H9 (cell line): ENCODE results near the gene PDE3A. TPM values are rescaled to one million over a fixed set of nuclear protein-coding genes. Genes with fewer than 3 reads are reported as not detected.

ENCODE experiments used
- DNase-seq: peaks from one replicate; pipeline ENCODE4 v3.0.0-alpha.2; 2017
- H2AFZ ChIP-seq: one replicate; pipeline ENCODE4 v1.6.1; 2013; ENCODE audit warnings: mild to moderate bottlenecking, low read length, control low read depth, moderate library complexity
- H2AK5ac ChIP-seq: 2 replicates; pipeline ENCODE4 v1.6.1; 2013; ENCODE audit warnings: low read length, control low read depth, mixed read lengths; ENCODE audit not compliant: insufficient read length
- H2BK120ac ChIP-seq: one replicate; pipeline ENCODE4 v1.6.1; 2013; ENCODE audit warnings: low read depth, mild to moderate bottlenecking, low read length, control low read depth, inconsistent platforms; ENCODE audit not compliant: poor library complexity, severe bottlenecking
- H2BK12ac ChIP-seq: 2 replicates; pipeline ENCODE4 v1.6.1; 2013; ENCODE audit warnings: low read length, control low read depth, mixed read lengths, low read depth; ENCODE audit not compliant: insufficient read length
- H2BK15ac ChIP-seq: 2 replicates; pipeline ENCODE4 v1.6.1; 2013; ENCODE audit warnings: low read depth, low read length, control low read depth
- H2BK20ac ChIP-seq: one replicate; pipeline ENCODE4 v1.6.1; 2013; ENCODE audit warnings: low read depth, mild to moderate bottlenecking, low read length, control low read depth, inconsistent platforms; ENCODE audit not compliant: poor library complexity, severe bottlenecking
- H2BK5ac ChIP-seq: 2 replicates; pipeline ENCODE4 v1.6.1; 2013; ENCODE audit warnings: low read length, control low read depth, mixed read lengths; ENCODE audit not compliant: insufficient read length
- H3K14ac ChIP-seq: 2 replicates; pipeline ENCODE4 v1.6.1; 2013; ENCODE audit warnings: low read length, control low read depth; ENCODE audit not compliant: insufficient read depth
- H3K18ac ChIP-seq: 2 replicates; pipeline ENCODE4 v1.6.1; 2013; ENCODE audit warnings: low read depth, mild to moderate bottlenecking, mixed read lengths, low read length, control low read depth; ENCODE audit not compliant: insufficient read length
- H3K23ac ChIP-seq: 2 replicates; pipeline ENCODE4 v1.6.1; 2013; ENCODE audit warnings: low read length, control low read depth, mixed read lengths, low read depth; ENCODE audit not compliant: insufficient read length
- H3K23me2 ChIP-seq: 2 replicates; pipeline ENCODE4 v1.6.1; 2013; ENCODE audit warnings: low read depth, mild to moderate bottlenecking, mixed read lengths, low read length, control low read depth; ENCODE audit not compliant: insufficient read length, poor library complexity, severe bottlenecking
- H3K27ac ChIP-seq: 2 replicates; pipeline ENCODE4 v1.5.1; 2013; ENCODE audit warnings: low read length, control low read depth, mixed read lengths, low read depth; ENCODE audit not compliant: insufficient read length
- H3K27me3 ChIP-seq: 2 replicates; pipeline ENCODE4 v1.6.1; 2013; ENCODE audit warnings: low read length, control low read depth, inconsistent platforms; ENCODE audit not compliant: insufficient read depth
- H3K4ac ChIP-seq: 2 replicates; pipeline ENCODE4 v1.6.1; 2013; ENCODE audit warnings: low read depth, mild to moderate bottlenecking, control low read depth, inconsistent platforms, low read length, moderate library complexity
- H3K4me1 ChIP-seq: 2 replicates; pipeline ENCODE4 v1.6.1; 2013; ENCODE audit warnings: low read length, control low read depth, inconsistent platforms; ENCODE audit not compliant: insufficient read depth
- H3K4me2 ChIP-seq: 2 replicates; pipeline ENCODE4 v1.6.1; 2013; ENCODE audit warnings: low read length, control low read depth, mixed read lengths; ENCODE audit not compliant: insufficient read length, insufficient read depth
- H3K56ac ChIP-seq: 2 replicates; pipeline ENCODE4 v1.6.1; 2013; ENCODE audit warnings: low read depth, mild to moderate bottlenecking, mixed read lengths, low read length, control low read depth; ENCODE audit not compliant: insufficient read length
- H3K79me1 ChIP-seq: 2 replicates; pipeline ENCODE4 v1.6.1; 2013; ENCODE audit warnings: low read depth, mild to moderate bottlenecking, moderate library complexity, low read length, control low read depth, inconsistent platforms; ENCODE audit not compliant: insufficient read depth, poor library complexity, severe bottlenecking
- H3K79me2 ChIP-seq: 2 replicates; pipeline ENCODE4 v1.6.1; 2013; ENCODE audit warnings: low read length, control low read depth, inconsistent platforms; ENCODE audit not compliant: insufficient read depth
- H3K9ac ChIP-seq: 2 replicates; pipeline ENCODE4 v1.6.1; 2013; ENCODE audit warnings: low read length, control low read depth, mixed read lengths; ENCODE audit not compliant: insufficient read length; ENCODE audit errors: extremely low read depth
- H3K9me3 ChIP-seq: one replicate; pipeline ENCODE4 v1.6.1; 2013; ENCODE audit warnings: low read depth, low read length, inconsistent platforms; ENCODE audit not compliant: control insufficient read depth
- H3T11ph ChIP-seq: one replicate; pipeline ENCODE4 v1.6.1; 2013; ENCODE audit warnings: mild to moderate bottlenecking, low read length, control low read depth, inconsistent platforms
- H4K20me1 ChIP-seq: one replicate; pipeline ENCODE4 v1.6.1; 2013; ENCODE audit not compliant: control insufficient read depth, insufficient read length, insufficient read depth
- H4K5ac ChIP-seq: 2 replicates; pipeline ENCODE4 v1.6.1; 2013; ENCODE audit warnings: low read depth, mild to moderate bottlenecking, mixed read lengths, low read length, control low read depth; ENCODE audit not compliant: insufficient read length
- H4K8ac ChIP-seq: replicated peaks from 2 replicates; pipeline ENCODE4 v1.6.1; 2013; ENCODE audit warnings: low read length, control low read depth, mixed read lengths, low read depth; ENCODE audit not compliant: insufficient read length
- H4K91ac ChIP-seq: 2 replicates; pipeline ENCODE4 v1.6.1; 2013; ENCODE audit warnings: low read depth, mild to moderate bottlenecking, moderate library complexity, mixed read lengths, low read length, control low read depth; ENCODE audit not compliant: insufficient read length
- H3K27ac Mint-ChIP-seq, 3 experiments: 2 replicates in 2 of 3; 3 replicates in 1 of 3; pipeline ENCODE4 v1.8.0; 2020 to 2021; ENCODE audit warnings: mixed read lengths in 3 of 3, mild to moderate bottlenecking in 1 of 3, moderate library complexity in 1 of 3
- H3K27me3 Mint-ChIP-seq: 2 replicates; pipeline ENCODE4 v1.8.0; 2021; ENCODE audit warnings: low read depth, mild to moderate bottlenecking, moderate library complexity, mixed read lengths
- H3K36me3 Mint-ChIP-seq, 3 experiments: 2 replicates in 2 of 3; 3 replicates in 1 of 3; pipeline ENCODE4 v1.8.0; 2020 to 2021; ENCODE audit warnings: low read depth in 3 of 3, mixed read lengths in 3 of 3; ENCODE audit not compliant: insufficient read depth in 1 of 3
- H3K4me1 Mint-ChIP-seq, 2 experiments: 2 replicates each; pipeline ENCODE4 v1.8.0; 2020; ENCODE audit warnings: mixed read lengths in 2 of 2
- H3K4me3 Mint-ChIP-seq, 2 experiments: 2 replicates in 1 of 2; 3 replicates in 1 of 2; pipeline ENCODE4 v1.8.0; 2020 to 2021; ENCODE audit warnings: mild to moderate bottlenecking in 2 of 2, mixed read lengths in 2 of 2, moderate library complexity in 1 of 2
- H3K9me3 Mint-ChIP-seq, 2 experiments: 2 replicates in 1 of 2; 3 replicates in 1 of 2; pipeline ENCODE4 v1.8.0; 2020; ENCODE audit warnings: mild to moderate bottlenecking in 2 of 2, mixed read lengths in 2 of 2, moderate library complexity in 1 of 2
- CTCF ChIP-seq: fragments of 200-600 bp; sonication (generic); conservative IDR thresholded peaks from 3 replicates; pipeline ENCODE4 v1.8.0; 2021; ENCODE audit warnings: antibody characterized with exemption, mild to moderate bottlenecking
- WGBS: extraction: QIAGEN DNeasy Blood & Tissue Kit; methylation state at CpG from one replicate; pipeline ENCODE4 v1.1.7; 2013; ENCODE audit warnings: missing lambda C conversion rate, low lambda C conversion rate, mixed read lengths; ENCODE audit not compliant: insufficient read length; ENCODE audit errors: extremely low coverage; 5-methylcytosine and 5-hydroxymethylcytosine counted together
- total RNA-seq: library from RNA; stranded (reverse); gene quantifications from 2 replicates; pipeline ENCODE4 v1.2.1, GENCODE V29; 2021

PDE3A gene
- total RNA-seq, 1 experiment from 2014 or later, result 3.0 TPM

GRCh38 chr12:20451761-20452160 lies 83.4 kb downstream of the PDE3A start:
- H3K4me1 ChIP-seq, result peaks cover 2% of the 10 kb centered on the region; the same call in 1 of the 2 replicates
- no peak overlapping the region for H4K91ac ChIP-seq
- H3K56ac ChIP-seq, result no peak overlapping the region
- no peak overlapping the region for H2AFZ ChIP-seq
- H3K27me3 ChIP-seq, result no peaks in the 10 kb centered on the region
- H3K4ac ChIP-seq, result no peak overlapping the region
- peaks cover 57 to 59% of the 10 kb centered on the region in 2 experiments for H3K4me1 Mint-ChIP-seq
- H3K9me3 ChIP-seq, result no peaks in the 10 kb centered on the region
- no peak overlapping the region for H2BK20ac ChIP-seq
- no peak overlapping the region for H2BK15ac ChIP-seq
- H3K4me3 Mint-ChIP-seq, result no peak overlapping the region
- no peak overlapping the region for H3K14ac ChIP-seq
- TF ChIP-seq CTCF, result no peak
- no peaks in the 10 kb centered on the region; a peak in 1 of 7 replicates for H3K36me3 Mint-ChIP-seq
- no peaks in the 10 kb centered on the region for H3K9me3 Mint-ChIP-seq
- H3K4me2 ChIP-seq, result no peak overlapping the region
- no peaks in the 10 kb centered on the region for H3K27me3 Mint-ChIP-seq
- no peak for DNase-seq
- no peak overlapping the region for H3K27ac ChIP-seq
- H3K9ac ChIP-seq, result no peak overlapping the region
- H3K23ac ChIP-seq, result no peak overlapping the region
- no peak overlapping the region for H3T11ph ChIP-seq
- H4K5ac ChIP-seq, result no peak overlapping the region
- no peaks in the 10 kb centered on the region for H3K79me1 ChIP-seq
- H2BK5ac ChIP-seq, result no peak overlapping the region
- no CpG with 5 or more reads among the region's 3 CpGs for WGBS
- H3K23me2 ChIP-seq, result no peaks in the 10 kb centered on the region
- H3K27ac Mint-ChIP-seq, result no peak overlapping the region
- H2AK5ac ChIP-seq, result no peak overlapping the region
- H2BK12ac ChIP-seq, result no peak overlapping the region
- no peak overlapping the region for H2BK120ac ChIP-seq
- H4K8ac ChIP-seq, result no peak overlapping the region
- no peak overlapping the region for H3K18ac ChIP-seq
- H4K20me1 ChIP-seq, result no peaks in the 10 kb centered on the region
- no peaks in the 10 kb centered on the region for H3K79me2 ChIP-seq
